Measurements from ENCODE around the gene KLF11.

GRCh38 chr2:10004401-10004800, 38.9 kb upstream of the KLF11 start:
- TF ChIP-seq CTCF (IDR thresholded peaks at IDR 0.05) (no peak), ZFX (IDR thresholded peaks at IDR 0.05; ENCODE audit: borderline replicate concordance) (no peak)
